Trophoblast cell (in vitro differentiated cells and primary cell): Measurements from ENCODE around the gene C1R.
A peak's percentile ranks its signal among the peaks of the same experiment; 100 is the strongest.

Experiments
- DNase-seq, 2 donors: peaks; one replicate each; pipeline ENCODE4 v3.0.0-alpha.2; 2016
- H2AFZ ChIP-seq: 2 replicates; pipeline ENCODE4 v1.6.1; 2013; ENCODE audit warnings: low read length, moderate library complexity, mild to moderate bottlenecking; ENCODE audit not compliant: insufficient read depth, poor library complexity
- H2AK5ac ChIP-seq: 2 replicates; pipeline ENCODE4 v1.6.1; 2013; ENCODE audit warnings: mild to moderate bottlenecking, low read length
- H2BK120ac ChIP-seq: 2 replicates; pipeline ENCODE4 v1.6.1; 2013; ENCODE audit warnings: low read length, mild to moderate bottlenecking, moderate library complexity; ENCODE audit not compliant: insufficient read depth, poor library complexity
- H2BK12ac ChIP-seq: 2 replicates; pipeline ENCODE4 v1.6.1; 2013; ENCODE audit warnings: mild to moderate bottlenecking, low read length, moderate library complexity
- H2BK5ac ChIP-seq: 2 replicates; pipeline ENCODE4 v1.6.1; 2013; ENCODE audit warnings: low read length, low read depth, moderate library complexity, mild to moderate bottlenecking; ENCODE audit not compliant: poor library complexity
- H3K14ac ChIP-seq: 2 replicates; pipeline ENCODE4 v1.6.1; 2013; ENCODE audit warnings: mild to moderate bottlenecking, low read length
- H3K18ac ChIP-seq: 2 replicates; pipeline ENCODE4 v1.6.1; 2013; ENCODE audit warnings: mild to moderate bottlenecking, low read length
- H3K23ac ChIP-seq: 2 replicates; pipeline ENCODE4 v1.6.1; 2013; ENCODE audit warnings: low read length
- H3K27ac ChIP-seq: 2 replicates; pipeline ENCODE4 v1.5.1; 2013; ENCODE audit warnings: low read depth, mild to moderate bottlenecking, inconsistent platforms, low read length, moderate library complexity
- H3K27me3 ChIP-seq: 2 replicates; pipeline ENCODE4 v1.6.1; 2013; ENCODE audit warnings: inconsistent platforms, mild to moderate bottlenecking, low read length, moderate library complexity; ENCODE audit not compliant: insufficient read depth
- H3K36me3 ChIP-seq, 2 experiments: 1 replicate in 1 of 2; 2 replicates in 1 of 2; pipeline ENCODE4 v1.6.1; 2013; ENCODE audit warnings: low read length in 2 of 2, mild to moderate bottlenecking in 2 of 2, moderate library complexity in 1 of 2; ENCODE audit not compliant: insufficient read depth in 2 of 2, control insufficient read depth in 1 of 2
- H3K4ac ChIP-seq: 2 replicates; pipeline ENCODE4 v1.6.1; 2013; ENCODE audit warnings: low read depth, mild to moderate bottlenecking, low read length, moderate library complexity
- H3K4me1 ChIP-seq, 2 experiments: 1 replicate in 1 of 2; 2 replicates in 1 of 2; pipeline ENCODE4 v1.6.1; 2013; ENCODE audit warnings: low read length in 2 of 2, mild to moderate bottlenecking in 2 of 2, moderate library complexity in 1 of 2; ENCODE audit not compliant: insufficient read depth in 2 of 2, control insufficient read depth in 1 of 2
- H3K4me2 ChIP-seq: 2 replicates; pipeline ENCODE4 v1.6.1; 2013; ENCODE audit warnings: inconsistent platforms, mild to moderate bottlenecking, low read length, moderate library complexity
- H3K4me3 ChIP-seq: 2 replicates; pipeline ENCODE4 v1.5.1; 2013; ENCODE audit warnings: mild to moderate bottlenecking, low read depth, low read length, inconsistent platforms
- H3K79me1 ChIP-seq: one replicate; pipeline ENCODE4 v1.6.1; 2013; ENCODE audit warnings: low read length
- H3K79me2 ChIP-seq: 2 replicates; pipeline ENCODE4 v1.6.1; 2013; ENCODE audit warnings: low read length, mild to moderate bottlenecking; ENCODE audit not compliant: control insufficient read depth, insufficient read depth, poor library complexity
- H3K9ac ChIP-seq: 2 replicates; pipeline ENCODE4 v1.6.1; 2013; ENCODE audit warnings: mild to moderate bottlenecking, low read length
- H3K9me3 ChIP-seq: 2 replicates; pipeline ENCODE4 v1.6.1; 2013; ENCODE audit warnings: low read depth, mild to moderate bottlenecking, control low read depth, inconsistent platforms, low read length; ENCODE audit not compliant: insufficient read depth
- H4K12ac ChIP-seq: 2 replicates; pipeline ENCODE4 v1.6.1; 2013; ENCODE audit warnings: low read depth, mild to moderate bottlenecking, low read length, moderate library complexity
- H4K8ac ChIP-seq: 2 replicates; pipeline ENCODE4 v1.6.1; 2013; ENCODE audit warnings: low read depth, mild to moderate bottlenecking, low read length, moderate library complexity
- H4K91ac ChIP-seq: one replicate; pipeline ENCODE4 v1.6.1; 2013; ENCODE audit warnings: low read depth, mild to moderate bottlenecking, low read length, moderate library complexity
- WGBS: extraction: QIAGEN DNeasy Blood & Tissue Kit; methylation state at CpG from one replicate; pipeline ENCODE4 v1.1.7; 2013; ENCODE audit warnings: missing lambda C conversion rate; ENCODE audit not compliant: insufficient read length, insufficient coverage; ENCODE audit errors: extremely low coverage; 5-methylcytosine and 5-hydroxymethylcytosine counted together

Gene C1R

DNA sequence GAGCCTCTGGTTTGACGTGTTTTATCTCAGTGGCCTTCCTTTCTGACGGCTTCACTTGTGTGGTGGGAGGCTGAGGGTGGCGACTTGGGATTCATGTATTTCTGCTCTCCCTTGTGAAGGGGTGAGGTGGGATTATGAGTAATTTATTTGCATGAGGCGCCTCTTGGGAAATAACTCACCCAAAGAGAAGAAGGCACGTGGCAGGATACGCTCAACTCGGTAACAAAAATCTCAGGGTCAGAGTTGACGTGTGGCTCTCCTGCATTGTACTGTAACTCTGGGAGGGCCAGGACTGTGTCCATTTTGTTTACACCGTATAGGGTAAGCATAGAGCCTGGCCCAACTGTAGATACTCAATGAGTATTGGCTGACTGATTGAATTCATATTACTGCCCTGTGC is 46.3 kb downstream of the C1R start:
- Histone ChIP-seq H3K79me2 (no peaks in the 10 kb centered on the region), H3K9me3 (no peaks in the 10 kb centered on the region), H3K14ac (no peak overlapping the region), H3K79me1 (no peaks in the 10 kb centered on the region), H3K18ac (no peak overlapping the region), H4K91ac (no peak overlapping the region), H2BK5ac (no peak overlapping the region), H4K8ac (no peak overlapping the region), H2AK5ac (no peak overlapping the region), H3K27me3 (no peaks in the 10 kb centered on the region), H3K4ac (no peak overlapping the region), H2BK12ac (no peak overlapping the region), H3K23ac (no peak overlapping the region), H4K12ac (no peak overlapping the region), H3K4me1 (no peaks in the 10 kb centered on the region), H2BK120ac (no peak overlapping the region), H3K36me3 (no peaks in the 10 kb centered on the region), H3K4me3 (no peak overlapping the region), H3K9ac (no peak overlapping the region), H2AFZ (no peak overlapping the region), H3K4me2 (no peak overlapping the region), H3K27ac (no peak overlapping the region)
- no CpG with 5 or more reads among the region's 9 CpGs for WGBS
- DNase-seq, result no peak

DNA sequence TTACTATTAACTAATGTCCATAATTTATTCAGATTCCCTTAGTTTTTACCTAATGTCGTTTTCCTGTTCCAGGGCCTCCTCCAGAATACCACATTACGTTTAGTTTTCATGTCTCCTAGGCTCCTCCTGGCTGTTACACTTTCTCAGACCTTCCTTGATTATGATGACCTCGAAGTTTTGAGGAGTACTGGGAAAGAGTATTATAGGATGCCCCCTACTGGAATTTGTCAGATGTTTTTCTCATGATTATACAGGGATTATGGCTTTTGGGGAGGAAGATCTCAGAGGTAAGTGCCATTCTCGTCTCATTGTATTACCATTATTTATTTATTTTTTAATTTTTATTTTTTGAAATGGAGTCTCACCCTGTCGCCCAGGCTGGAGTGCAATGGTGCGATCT is 49.4 kb downstream of the C1R start:
- Histone ChIP-seq H3K4me2 (no peak overlapping the region), H4K8ac (no peak overlapping the region), H2AFZ (no peak overlapping the region), H3K4me3 (no peak overlapping the region), H3K79me1 (no peaks in the 10 kb centered on the region), H2AK5ac (no peak overlapping the region), H4K12ac (no peak overlapping the region), H3K9ac (no peak overlapping the region), H3K79me2 (no peaks in the 10 kb centered on the region), H3K4me1 (no peaks in the 10 kb centered on the region), H4K91ac (no peak overlapping the region), H3K14ac (no peak overlapping the region), H3K23ac (no peak overlapping the region), H2BK5ac (no peak overlapping the region), H3K4ac (no peak overlapping the region), H3K18ac (no peak overlapping the region), H2BK120ac (no peak overlapping the region), H3K27me3 (no peaks in the 10 kb centered on the region), H3K27ac (no peak overlapping the region), H3K9me3 (peaks cover 1% of the 10 kb centered on the region), H2BK12ac (no peak overlapping the region), H3K36me3 (no peaks in the 10 kb centered on the region)
- no CpG with 5 or more reads among the region's 6 CpGs for WGBS
- peak in 1 of 2 donors; percentile 58 for DNase-seq

DNA sequence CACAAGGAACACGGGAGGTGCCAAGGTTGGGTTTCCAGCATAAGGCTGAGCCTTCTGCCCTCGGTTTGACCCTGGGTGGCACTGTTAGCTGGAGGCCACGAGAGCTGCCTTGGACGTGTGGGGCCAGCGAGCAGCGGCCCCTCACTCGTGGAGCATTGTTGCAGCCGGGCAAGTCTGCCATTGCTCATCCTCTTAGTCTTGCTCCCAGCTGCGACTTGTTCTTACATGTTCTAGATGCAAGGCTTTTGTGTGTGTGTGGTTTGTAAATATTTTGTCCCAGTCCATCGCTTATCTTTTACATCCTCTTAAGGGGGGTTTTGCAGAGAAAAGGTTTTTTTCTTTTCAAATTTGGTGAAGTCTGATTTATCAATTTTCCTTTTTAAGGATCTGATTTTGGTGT is 52.8 kb downstream of the C1R start:
- Histone ChIP-seq H3K27me3 (no peaks in the 10 kb centered on the region), H3K9ac (no peak overlapping the region), H3K23ac (no peak overlapping the region), H4K91ac (peak overlapping the region; percentile 48), H4K12ac (peak overlapping the region; percentile 49), H3K4me1 (no peaks in the 10 kb centered on the region), H3K79me2 (no peaks in the 10 kb centered on the region), H3K4ac (no peak overlapping the region), H4K8ac (no peak overlapping the region), H3K4me2 (no peak overlapping the region), H3K27ac (no peak overlapping the region), H3K4me3 (no peak overlapping the region), H3K79me1 (no peaks in the 10 kb centered on the region), H3K14ac (no peak overlapping the region), H2BK5ac (no peak overlapping the region), H2BK120ac (no peak overlapping the region), H3K36me3 (no peaks in the 10 kb centered on the region), H3K9me3 (peaks cover 1% of the 10 kb centered on the region), H3K18ac (no peak overlapping the region), H2AFZ (no peak overlapping the region), H2AK5ac (no peak overlapping the region), H2BK12ac (no peak overlapping the region)
- no peak for DNase-seq
- no CpG with 5 or more reads among the region's 10 CpGs for WGBS

DNA sequence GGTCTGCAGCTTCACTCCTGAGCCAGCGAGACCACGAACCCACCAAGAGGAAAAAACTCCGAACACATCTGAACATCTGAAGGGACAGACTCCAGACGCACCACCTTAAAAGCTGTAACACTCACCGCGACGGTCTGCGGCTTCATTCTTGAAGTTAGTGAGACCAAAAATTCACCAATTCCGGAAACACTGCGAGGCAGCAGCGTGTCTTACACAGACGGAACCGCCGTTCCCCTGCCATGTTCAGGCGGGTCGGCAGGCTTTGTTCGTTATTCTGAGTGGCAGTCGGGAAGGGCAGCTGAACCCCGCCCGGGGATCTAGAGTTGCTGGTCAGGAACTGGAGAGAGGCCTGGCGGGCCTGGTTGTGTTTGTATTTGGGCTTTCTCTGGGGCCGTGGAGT is 53.7 kb downstream of the C1R start:
- peaks cover 1% of the 10 kb centered on the region for H3K9me3 ChIP-seq
- no peak for DNase-seq
- no peak overlapping the region for H2AFZ ChIP-seq
- H3K4me2 ChIP-seq, result no peak overlapping the region
- no peak overlapping the region for H3K4ac ChIP-seq
- no peak overlapping the region for H2BK5ac ChIP-seq
- H3K4me1 ChIP-seq, result no peaks in the 10 kb centered on the region
- no peaks in the 10 kb centered on the region for H3K79me1 ChIP-seq
- no peaks in the 10 kb centered on the region for H3K27me3 ChIP-seq
- H3K79me2 ChIP-seq, result no peaks in the 10 kb centered on the region
- H3K9ac ChIP-seq, result no peak overlapping the region
- no peak overlapping the region for H3K23ac ChIP-seq
- no peak overlapping the region for H2BK120ac ChIP-seq
- H3K18ac ChIP-seq, result no peak overlapping the region
- no peak overlapping the region for H2AK5ac ChIP-seq
- no CpG with 5 or more reads among the region's 22 CpGs for WGBS
- no peak overlapping the region for H2BK12ac ChIP-seq
- H4K12ac ChIP-seq, result no peak overlapping the region
- no peak overlapping the region for H4K91ac ChIP-seq
- H4K8ac ChIP-seq, result no peak overlapping the region
- no peak overlapping the region for H3K27ac ChIP-seq
- H3K4me3 ChIP-seq, result no peak overlapping the region
- no peaks in the 10 kb centered on the region for H3K36me3 ChIP-seq
- H3K14ac ChIP-seq, result no peak overlapping the region
